Measurements from ENCODE around the gene RASSF1.
A peak's percentile ranks its signal among the peaks of the same experiment; 100 is the strongest.

Gene RASSF1, protein sequence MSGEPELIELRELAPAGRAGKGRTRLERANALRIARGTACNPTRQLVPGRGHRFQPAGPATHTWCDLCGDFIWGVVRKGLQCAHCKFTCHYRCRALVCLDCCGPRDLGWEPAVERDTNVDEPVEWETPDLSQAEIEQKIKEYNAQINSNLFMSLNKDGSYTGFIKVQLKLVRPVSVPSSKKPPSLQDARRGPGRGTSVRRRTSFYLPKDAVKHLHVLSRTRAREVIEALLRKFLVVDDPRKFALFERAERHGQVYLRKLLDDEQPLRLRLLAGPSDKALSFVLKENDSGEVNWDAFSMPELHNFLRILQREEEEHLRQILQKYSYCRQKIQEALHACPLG

DNA sequence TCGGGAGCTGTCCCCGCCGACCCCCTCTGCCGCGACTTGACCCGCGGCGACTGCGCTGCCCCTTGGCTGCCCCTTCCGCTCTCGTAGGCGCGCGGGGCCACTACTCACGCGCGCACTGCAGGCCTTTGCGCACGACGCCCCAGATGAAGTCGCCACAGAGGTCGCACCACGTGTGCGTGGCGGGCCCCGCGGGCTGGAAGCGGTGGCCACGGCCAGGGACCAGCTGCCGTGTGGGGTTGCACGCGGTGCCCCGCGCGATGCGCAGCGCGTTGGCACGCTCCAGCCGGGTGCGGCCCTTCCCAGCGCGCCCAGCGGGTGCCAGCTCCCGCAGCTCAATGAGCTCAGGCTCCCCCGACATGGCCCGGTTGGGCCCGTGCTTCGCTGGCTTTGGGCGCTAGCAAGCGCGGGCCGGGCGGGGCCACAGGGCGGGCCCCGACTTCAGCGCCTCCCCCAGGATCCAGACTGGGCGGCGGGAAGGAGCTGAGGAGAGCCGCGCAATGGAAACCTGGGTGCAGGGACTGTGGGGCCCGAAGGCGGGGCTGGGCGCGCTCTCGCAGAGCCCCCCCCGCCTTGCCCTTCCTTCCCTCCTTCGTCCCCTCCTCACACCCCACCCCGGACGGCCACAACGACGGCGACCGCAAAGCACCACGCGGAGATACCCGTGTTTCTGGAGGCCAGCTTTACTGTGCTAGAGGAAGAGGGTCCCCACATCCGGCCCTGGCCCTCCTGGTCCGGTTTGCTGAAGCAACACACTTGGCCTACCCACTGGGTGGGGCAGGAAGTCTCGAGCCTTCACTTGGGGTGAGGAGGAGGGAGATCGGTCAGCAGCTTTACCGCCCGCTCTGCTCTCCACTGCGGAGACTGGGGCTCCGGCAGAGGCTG lies at the start of gene RASSF1:
Gene RASSF1, minus strand, starts transcription at position 389 of the 882 bp plus-strand sequence. Its CDS starts 31 bp downstream, at position 358.
- DNase-seq: peak; percentile 78

GRCh38 chr3:50389414-50389767 lies 48.8 kb upstream of the RASSF1 start:
- DNase-seq: no peak

DNA sequence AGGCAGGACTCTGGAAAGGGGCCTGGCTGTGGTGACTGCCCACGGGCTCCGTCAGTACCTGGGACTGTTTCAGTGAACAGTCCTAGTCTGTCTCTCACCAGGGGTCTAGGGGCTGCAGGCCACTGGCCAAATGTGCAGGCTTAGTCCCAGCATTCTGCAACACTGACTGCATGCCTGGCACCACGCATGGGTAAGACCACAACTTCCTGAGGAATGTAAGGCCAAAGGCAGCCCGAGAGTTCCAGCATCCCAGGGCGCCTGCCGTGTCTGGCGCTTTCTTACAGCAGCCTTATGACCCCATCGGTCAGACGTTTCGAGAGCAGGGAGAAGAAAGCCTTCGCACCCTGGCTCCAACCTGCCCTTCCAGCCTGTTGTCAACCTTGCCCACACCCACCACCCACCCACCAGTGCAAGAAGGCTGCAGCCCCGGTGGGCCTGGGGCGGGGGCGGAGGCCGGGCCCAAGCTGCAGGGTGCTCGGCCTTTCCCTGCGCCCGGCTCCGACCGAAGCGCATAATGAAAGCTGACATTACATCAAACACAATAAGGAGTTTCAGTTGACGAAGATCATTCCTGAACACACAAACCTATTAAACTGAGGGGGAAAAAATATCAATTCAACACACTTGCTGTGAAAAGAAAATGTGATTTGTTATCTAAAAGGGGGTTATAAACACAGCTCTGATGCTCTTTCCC lies 48.2 kb upstream of the RASSF1 start:
- DNase-seq: no peak

DNA sequence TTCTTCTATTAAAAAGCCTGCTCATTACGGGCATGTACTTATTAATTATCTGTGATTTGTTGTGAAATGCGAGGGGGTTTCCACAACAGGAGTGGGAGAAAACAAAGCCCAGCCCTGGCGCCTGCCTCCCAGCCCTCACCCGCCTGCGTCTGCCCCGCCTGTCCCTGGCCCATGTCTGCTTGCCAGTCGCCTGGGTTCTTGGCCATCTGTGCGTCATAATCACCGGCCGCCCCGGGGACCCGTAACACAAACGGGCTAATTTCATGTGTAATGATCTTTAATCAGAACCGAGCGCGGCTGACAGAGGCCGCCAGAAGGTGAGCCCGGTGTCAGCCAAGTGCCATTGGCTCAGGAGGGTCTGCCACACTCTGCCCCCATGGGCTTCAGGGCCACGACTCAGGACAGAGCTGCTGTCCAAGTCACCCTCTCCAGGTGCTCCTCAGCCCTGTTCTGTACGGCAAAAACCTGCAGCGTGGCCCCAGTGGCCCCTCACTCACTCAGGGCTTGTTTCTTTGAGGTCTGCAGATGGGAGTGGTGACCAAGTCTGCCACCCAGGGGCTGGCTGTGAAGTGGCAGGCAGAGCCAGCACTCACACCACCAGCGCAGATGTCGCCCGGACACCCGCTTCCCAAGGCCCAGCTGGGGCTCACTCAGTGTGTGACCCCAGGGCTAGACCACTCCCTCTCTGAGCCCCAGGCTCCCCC lies 47.5 kb upstream of the RASSF1 start:
- DNase-seq: peak; percentile 50

- DNase-seq: no peak
Observed at GRCh38 chr3:50385754-50386153, 45.1 kb upstream of the RASSF1 start.

GRCh38 chr3:50383750-50384149 lies 43.1 kb upstream of the RASSF1 start:
- DNase-seq: no peak

DNA sequence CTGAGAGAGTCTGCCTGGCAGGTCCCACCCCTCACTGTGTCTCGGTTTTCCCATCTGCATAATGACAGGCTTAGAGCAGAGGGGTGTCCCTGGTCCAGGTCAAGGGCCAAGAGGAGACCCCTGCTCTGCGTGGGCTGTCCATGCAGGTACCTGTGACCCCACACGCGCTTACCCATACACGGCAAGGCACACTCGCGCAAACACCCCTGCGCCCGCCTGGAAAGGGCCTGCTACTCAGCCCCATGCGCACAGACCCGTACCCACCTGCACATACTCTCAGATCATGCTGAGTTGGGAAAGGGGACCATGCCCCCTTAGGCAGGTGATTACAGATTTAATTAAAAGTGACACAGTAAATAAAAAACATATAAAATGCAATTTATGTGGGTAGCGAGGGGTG lies 42.1 kb upstream of the RASSF1 start:
- no peak for DNase-seq

- DNase-seq: no peak
Observed at GRCh38 chr3:50381383-50381782, 40.7 kb upstream of the RASSF1 start.

- DNase-seq: no peak
Observed at GRCh38 chr3:50380405-50381085, 39.9 kb upstream of the RASSF1 start.

GRCh38 chr3:50378757-50379156 lies 38.1 kb upstream of the RASSF1 start:
- DNase-seq: no peak

- DNase-seq: no peak
Observed at GRCh38 chr3:50378024-50378423, 37.4 kb upstream of the RASSF1 start.

GRCh38 chr3:50375258-50375931 lies 34.8 kb upstream of the RASSF1 start:
- DNase-seq: no peak

- DNase-seq: peak; percentile 81
Observed at GRCh38 chr3:50374363-50375257, 34.0 kb upstream of the RASSF1 start.

DNA sequence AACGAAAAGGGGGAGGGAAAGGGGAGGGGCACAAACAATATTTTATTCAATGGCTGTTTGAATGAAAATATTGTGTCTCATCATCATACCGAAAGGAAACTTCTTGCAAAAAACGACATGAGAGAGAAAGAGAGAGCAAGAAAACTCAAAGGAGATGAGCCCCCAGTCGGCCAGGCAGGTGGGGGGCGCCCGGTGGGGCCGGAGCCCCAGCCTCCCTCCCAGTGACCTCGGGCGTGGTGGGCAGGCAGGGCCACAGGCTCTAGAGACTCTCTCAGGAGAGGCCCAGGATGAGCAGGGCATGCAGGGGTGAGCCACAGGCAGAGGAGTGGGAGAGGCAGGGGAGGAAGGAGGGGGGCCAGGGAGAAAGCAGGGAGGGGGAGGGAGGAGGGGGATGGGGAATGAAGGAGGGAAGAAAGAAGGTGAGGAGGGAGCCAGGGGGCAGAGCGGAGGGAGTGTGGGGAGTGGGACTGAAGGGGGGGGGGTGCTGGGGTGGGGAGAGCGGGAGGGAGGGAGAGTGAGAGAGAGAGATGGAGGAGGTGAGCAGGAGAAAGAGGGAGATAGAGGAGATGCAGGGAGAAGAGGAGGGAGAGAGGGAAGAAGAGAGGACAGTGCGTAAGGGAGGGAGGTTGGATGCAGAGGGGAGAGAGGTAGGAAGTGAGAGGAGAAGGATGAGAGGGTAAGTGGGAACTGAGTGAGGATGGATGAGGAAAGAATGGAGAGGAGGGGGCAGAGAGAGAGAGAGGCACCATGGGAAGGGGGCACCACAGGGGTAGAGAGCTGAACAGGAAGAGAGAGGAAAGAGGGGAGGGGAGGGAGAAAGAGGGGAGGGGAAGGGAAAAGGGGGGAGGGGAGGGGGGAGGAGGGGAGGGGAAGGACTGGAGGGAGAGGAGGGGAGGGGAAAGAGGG lies 32.8 kb upstream of the RASSF1 start:
- DNase-seq: no peak

- peak; percentile 93 for DNase-seq
Observed at GRCh38 chr3:50372349-50372748, 31.7 kb upstream of the RASSF1 start.

- DNase-seq: no peak
Observed at GRCh38 chr3:50371133-50371685, 30.6 kb upstream of the RASSF1 start.

DNA sequence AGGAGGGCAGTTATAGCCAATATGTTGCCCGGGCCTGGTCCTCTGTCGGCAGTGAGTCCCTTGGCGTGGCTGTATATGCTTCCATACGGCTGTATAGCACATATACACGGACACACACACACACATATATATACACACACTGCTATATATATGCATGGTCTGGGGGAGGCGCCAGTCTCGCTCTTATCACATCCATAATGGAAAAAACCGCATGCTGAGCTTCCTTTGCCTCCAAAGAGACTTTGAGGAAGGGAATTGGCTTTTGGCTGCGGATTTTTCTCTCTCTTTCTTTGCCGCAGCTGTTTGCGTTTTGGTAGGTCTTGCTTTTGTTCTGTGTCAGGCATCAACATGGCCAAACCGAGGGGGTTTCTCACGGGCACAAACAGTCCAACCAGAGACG lies 30.0 kb upstream of the RASSF1 start:
- no peak for DNase-seq

- no peak for DNase-seq
Observed at GRCh38 chr3:50369012-50369670, 28.5 kb upstream of the RASSF1 start.

GRCh38 chr3:50365842-50366220 lies 25.2 kb upstream of the RASSF1 start:
- DNase-seq: no peak

Data from RPMI8226 (cell line).